IPS-20b (cell line): ENCODE measurements around the gene ADGRV1.

ENCODE experiments used
- H3K27ac ChIP-seq: one replicate; pipeline ENCODE4 v1.5.1; 2013; ENCODE audit warnings: low read length
- H3K27me3 ChIP-seq: 2 replicates; pipeline ENCODE4 v1.6.1; 2013; ENCODE audit warnings: mild to moderate bottlenecking, low read length, inconsistent platforms; ENCODE audit not compliant: insufficient read depth
- H3K36me3 ChIP-seq: 2 replicates; pipeline ENCODE4 v1.6.1; 2013; ENCODE audit warnings: low read depth, mild to moderate bottlenecking, inconsistent platforms, low read length, moderate library complexity; ENCODE audit not compliant: insufficient read depth
- H3K4me1 ChIP-seq: 2 replicates; pipeline ENCODE4 v1.6.1; 2013; ENCODE audit warnings: mild to moderate bottlenecking, control low read depth, inconsistent platforms, low read length, moderate library complexity; ENCODE audit not compliant: insufficient read depth
- H3K4me3 ChIP-seq: 2 replicates; pipeline ENCODE4 v1.5.1; 2013; ENCODE audit warnings: mild to moderate bottlenecking, low read length, inconsistent platforms
- H3K9ac ChIP-seq: 2 replicates; pipeline ENCODE4 v1.6.1; 2013; ENCODE audit warnings: low read depth, mild to moderate bottlenecking, inconsistent platforms, low read length, moderate library complexity
- H3K9me3 ChIP-seq: 2 replicates; pipeline ENCODE4 v1.6.1; 2013; ENCODE audit warnings: mild to moderate bottlenecking, low read depth, low read length, inconsistent platforms; ENCODE audit not compliant: insufficient read depth

Gene ADGRV1

GRCh38 chr5:90558344-90559192 lies at the start of gene ADGRV1:
Gene ADGRV1, plus strand, starts transcription at chr5:90558797. Its CDS starts 99 bp downstream, at chr5:90558896.
- Histone ChIP-seq H3K27ac (peak within 1 kb of the TSS; percentile 52), H3K36me3 (no peaks in the 10 kb centered on the region), H3K4me1 (peaks cover 75% of the 10 kb centered on the region), H3K9me3 (no peaks in the 10 kb centered on the region), H3K4me3 (peak within 1 kb of the TSS; percentile 85), H3K9ac (peak within 1 kb of the TSS; percentile 89), H3K27me3 (no peaks in the 10 kb centered on the region)

- Histone ChIP-seq H3K4me3 (no peak overlapping the region), H3K9me3 (no peaks in the 10 kb centered on the region), H3K36me3 (peaks cover 80% of the 10 kb centered on the region), H3K4me1 (no peaks in the 10 kb centered on the region), H3K27me3 (no peaks in the 10 kb centered on the region), H3K27ac (no peak overlapping the region), H3K9ac (no peak overlapping the region)
Observed at GRCh38 chr5:90510438-90510837, 48.2 kb upstream of the ADGRV1 start.

- peaks cover 47% of the 10 kb centered on the region for H3K36me3 ChIP-seq
- no peaks in the 10 kb centered on the region for H3K27me3 ChIP-seq
- H3K9ac ChIP-seq = no peak overlapping the region
- H3K4me1 ChIP-seq = no peaks in the 10 kb centered on the region
- no peak overlapping the region for H3K4me3 ChIP-seq
- no peaks in the 10 kb centered on the region for H3K9me3 ChIP-seq
- H3K27ac ChIP-seq = no peak overlapping the region
Observed at GRCh38 chr5:90514520-90514919, 44.1 kb upstream of the ADGRV1 start.

GRCh38 chr5:90518661-90519060 lies 39.9 kb upstream of the ADGRV1 start:
- Histone ChIP-seq H3K27me3 (no peaks in the 10 kb centered on the region), H3K36me3 (peaks cover 32% of the 10 kb centered on the region), H3K27ac (no peak overlapping the region)

GRCh38 chr5:90519081-90519480 lies 39.5 kb upstream of the ADGRV1 start:
- no peak overlapping the region for H3K27ac ChIP-seq
- H3K9ac ChIP-seq = no peak overlapping the region
- H3K4me3 ChIP-seq = no peak overlapping the region
- no peaks in the 10 kb centered on the region for H3K27me3 ChIP-seq
- no peaks in the 10 kb centered on the region for H3K4me1 ChIP-seq
- no peaks in the 10 kb centered on the region for H3K9me3 ChIP-seq
- H3K36me3 ChIP-seq = peaks cover 36% of the 10 kb centered on the region

More at GRCh38 chr5:90518661-90519060, 39.9 kb upstream of the ADGRV1 start:
- Histone ChIP-seq H3K4me3 (no peak overlapping the region), H3K9ac (no peak overlapping the region), H3K9me3 (no peaks in the 10 kb centered on the region), H3K4me1 (no peaks in the 10 kb centered on the region)

- H3K4me3 ChIP-seq = peak overlapping the region; percentile 86
- peaks cover 16% of the 10 kb centered on the region; the same call in 1 of the 2 replicates for H3K4me1 ChIP-seq
- peaks cover 9% of the 10 kb centered on the region for H3K36me3 ChIP-seq
- no peak overlapping the region for H3K27ac ChIP-seq
- no peaks in the 10 kb centered on the region for H3K27me3 ChIP-seq
- peak overlapping the region; percentile 89 for H3K9ac ChIP-seq
- H3K9me3 ChIP-seq = no peaks in the 10 kb centered on the region
Observed at GRCh38 chr5:90528601-90529193, 29.9 kb upstream of the ADGRV1 start.

- Histone ChIP-seq H3K9ac (peak within 1 kb of the TSS; percentile 89), H3K9me3 (no peaks in the 10 kb centered on the region), H3K4me1 (peaks cover 16% of the 10 kb centered on the region; the same call in 1 of the 2 replicates), H3K4me3 (peak within 1 kb of the TSS; percentile 86), H3K27me3 (no peaks in the 10 kb centered on the region), H3K27ac (peak within 1 kb of the TSS; percentile 59), H3K36me3 (peaks cover 6% of the 10 kb centered on the region; the same call in 1 of the 2 replicates)
Observed at GRCh38 chr5:90529194-90529938, 29.2 kb upstream of the ADGRV1 start, which contains the start of gene LYSMD3. Gene LYSMD3, minus strand, starts transcription at chr5:90529584. Its CDS starts 4,295 bp downstream, at chr5:90525289.

GRCh38 chr5:90529939-90530677 lies 28.5 kb upstream of the ADGRV1 start:
- peak overlapping the region; percentile 59 for H3K27ac ChIP-seq
- peaks cover 16% of the 10 kb centered on the region; the same call in 1 of the 2 replicates for H3K4me1 ChIP-seq
- peak overlapping the region; percentile 80 for H3K9ac ChIP-seq
- no peaks in the 10 kb centered on the region for H3K27me3 ChIP-seq
- H3K4me3 ChIP-seq = peak overlapping the region; percentile 86
- H3K9me3 ChIP-seq = no peaks in the 10 kb centered on the region
- H3K36me3 ChIP-seq = peaks cover 1% of the 10 kb centered on the region; the same call in 1 of the 2 replicates

GRCh38 chr5:90530736-90531487 lies 27.7 kb upstream of the ADGRV1 start:
- Histone ChIP-seq H3K36me3 (no peaks in the 10 kb centered on the region), H3K27me3 (no peaks in the 10 kb centered on the region), H3K4me3 (peak overlapping the region; percentile 86), H3K4me1 (peaks cover 16% of the 10 kb centered on the region; the same call in 1 of the 2 replicates), H3K9ac (peak overlapping the region; percentile 80; the same call in 1 of the 2 replicates), H3K27ac (no peak overlapping the region), H3K9me3 (no peaks in the 10 kb centered on the region)

GRCh38 chr5:90533794-90534193 lies 24.8 kb upstream of the ADGRV1 start:
- peaks cover 15% of the 10 kb centered on the region for H3K4me1 ChIP-seq
- no peaks in the 10 kb centered on the region for H3K36me3 ChIP-seq
- H3K27me3 ChIP-seq = no peaks in the 10 kb centered on the region
- no peak overlapping the region for H3K27ac ChIP-seq
- H3K4me3 ChIP-seq = no peak overlapping the region
- H3K9me3 ChIP-seq = no peaks in the 10 kb centered on the region
- no peak overlapping the region for H3K9ac ChIP-seq
